ENCODE measurements around the gene DIAPH2. TPM values are rescaled to one million over a fixed set of nuclear protein-coding genes. Genes with fewer than 3 reads are reported as not detected.

DIAPH2 gene
- total RNA-seq, 1 donor from 2014 or later: 20.5 TPM

- H3K4me3 Mint-ChIP-seq: no peak overlapping the region
- no peak for ATAC-seq (ENCODE audit: low read depth)
- H3K27ac Mint-ChIP-seq: no peak overlapping the region
- intact Hi-C loops (cut with micrococcal nuclease): no loop called here
- no peak for TF ChIP-seq CTCF (IDR thresholded peaks at IDR 0.05)
- no peaks in the 10 kb centered on the region for H3K27me3 Mint-ChIP-seq
- no peaks in the 10 kb centered on the region for H3K4me1 Mint-ChIP-seq
- no peaks in the 10 kb centered on the region for H3K36me3 Mint-ChIP-seq (ENCODE audit: low read depth)
- no peaks in the 10 kb centered on the region for H3K9me3 Mint-ChIP-seq
- ChIA-PET POLR2A (interaction anchor here (0.6 kb wide), 1 partner anchor 49 kb away, joined by 3 read pairs; no protein-coding TSS in a partner anchor), CTCF (no interaction called here)
- DNase-seq: no peak
Observed at GRCh38 chrX:97030463-97030862, 345.8 kb downstream of the DIAPH2 start.

GRCh38 chrX:97030947-97031346 lies 346.3 kb downstream of the DIAPH2 start:
- H3K27me3 Mint-ChIP-seq: no peaks in the 10 kb centered on the region
- TF ChIP-seq CTCF (IDR thresholded peaks at IDR 0.05): no peak
- ATAC-seq (ENCODE audit: low read depth) (no peak), DNase-seq (no peak)
- ChIA-PET POLR2A (interaction anchor here (0.6 kb wide), 1 partner anchor 48 kb away, joined by 3 read pairs; no protein-coding TSS in a partner anchor), CTCF (no interaction called here)
- no peaks in the 10 kb centered on the region for H3K4me1 Mint-ChIP-seq
- H3K36me3 Mint-ChIP-seq (ENCODE audit: low read depth): no peaks in the 10 kb centered on the region
- H3K4me3 Mint-ChIP-seq: no peak overlapping the region
- intact Hi-C loops (cut with micrococcal nuclease): no loop called here
- no peaks in the 10 kb centered on the region for H3K9me3 Mint-ChIP-seq
- no peak overlapping the region for H3K27ac Mint-ChIP-seq

GRCh38 chrX:97039363-97040029 lies 354.9 kb downstream of the DIAPH2 start:
- H3K27me3 Mint-ChIP-seq: no peaks in the 10 kb centered on the region
- ATAC-seq (ENCODE audit: low read depth): no peak
- ChIA-PET POLR2A (no interaction called here), CTCF (no interaction called here)
- H3K27ac Mint-ChIP-seq: no peak overlapping the region
- TF ChIP-seq CTCF (IDR thresholded peaks at IDR 0.05): no peak
- peaks cover 4% of the 10 kb centered on the region for H3K4me1 Mint-ChIP-seq
- no peak for DNase-seq
- no peaks in the 10 kb centered on the region for H3K9me3 Mint-ChIP-seq
- intact Hi-C loops (cut with micrococcal nuclease): no loop called here
- H3K4me3 Mint-ChIP-seq: no peak overlapping the region
- peaks cover 4% of the 10 kb centered on the region for H3K36me3 Mint-ChIP-seq (ENCODE audit: low read depth)

GRCh38 chrX:97045470-97045869 lies 360.8 kb downstream of the DIAPH2 start:
- intact Hi-C loops (cut with micrococcal nuclease): no loop called here
- Mint-ChIP-seq H3K4me3 (no peak overlapping the region), H3K27me3 (no peaks in the 10 kb centered on the region)

GRCh38 chrX:97046867-97047266 lies 362.2 kb downstream of the DIAPH2 start:
- ChIA-PET CTCF (no interaction called here), POLR2A (no interaction called here)
- Mint-ChIP-seq H3K36me3 (ENCODE audit: low read depth) (no peaks in the 10 kb centered on the region), H3K4me1 (no peaks in the 10 kb centered on the region), H3K4me3 (no peak overlapping the region), H3K27ac (no peak overlapping the region), H3K9me3 (no peaks in the 10 kb centered on the region), H3K27me3 (no peaks in the 10 kb centered on the region)
- no peak for TF ChIP-seq CTCF (IDR thresholded peaks at IDR 0.05)
- ATAC-seq (ENCODE audit: low read depth): no peak
- intact Hi-C loops (cut with micrococcal nuclease): no loop called here
- DNase-seq: no peak

More at GRCh38 chrX:97045470-97045869, 360.8 kb downstream of the DIAPH2 start:
- no peak for TF ChIP-seq CTCF (IDR thresholded peaks at IDR 0.05)
- H3K27ac Mint-ChIP-seq: no peak overlapping the region
- ATAC-seq (ENCODE audit: low read depth) (no peak), DNase-seq (no peak)
- no peaks in the 10 kb centered on the region for H3K36me3 Mint-ChIP-seq (ENCODE audit: low read depth)
- no peaks in the 10 kb centered on the region for H3K4me1 Mint-ChIP-seq
- no peaks in the 10 kb centered on the region for H3K9me3 Mint-ChIP-seq
- POLR2A ChIA-PET: no interaction called here
- CTCF ChIA-PET: no interaction called here

Data from activated B cell treated with CpG ODN at 0.5 μM for 24 hours (primary cell).